BJ (cell line): ENCODE data around the gene ANKHD1. TPM values are rescaled to one million over a fixed set of nuclear protein-coding genes. Genes with fewer than 3 reads are reported as not detected.

Experiments
- CTCF ChIA-PET: fragments of 350-600 bp; formaldehyde crosslinking; extraction: SDS; loops from one replicate; lab custom pipeline; 2021; ENCODE audit warnings: antibody characterized with exemption, inconsistent platforms; lab: Yijun Ruan, JAX
- POLR2A ChIA-PET: fragments of 300-600 bp; sonication (Branson Sonifier 250); formaldehyde crosslinking; extraction: SDS; loops from one replicate; lab custom pipeline; 2021; ENCODE audit warnings: antibody characterized with exemption; lab: Charles Lee
- DNase-seq: peaks from one replicate; pipeline ENCODE4 v3.0.0-alpha.2; 2011; ENCODE audit warnings: low read depth
- H3K27me3 ChIP-seq: 2 replicates; pipeline ENCODE4 v1.6.0; 2011; ENCODE audit warnings: low read length; ENCODE audit not compliant: control insufficient read depth, insufficient read depth
- H3K36me3 ChIP-seq: 2 replicates; pipeline ENCODE4 v1.5.1; 2011; ENCODE audit warnings: low read length; ENCODE audit not compliant: control insufficient read depth, insufficient read depth
- H3K4me3 ChIP-seq: 2 replicates; pipeline ENCODE4 v1.5.1; 2011; ENCODE audit warnings: low read depth, mild to moderate bottlenecking, control low read depth, low read length
- CTCF ChIP-seq: IDR thresholded peaks from 2 replicates; pipeline ENCODE4 v1.5.1; 2011; ENCODE audit warnings: low read depth, mild to moderate bottlenecking, control low read depth, inconsistent platforms, low read length, moderate library complexity; ENCODE audit not compliant: insufficient read depth
- polyA plus RNA-seq: library from polyadenylated mRNA; depleted of rRNA; stranded (reverse); fragments of >200 nt; gene quantifications from 2 replicates; pipeline ENCODE4 v1.2.3, GENCODE V29; 2011

The ANKHD1 gene
- polyA plus RNA-seq, 1 experiment: 28.0 TPM

- ChIA-PET CTCF (interaction anchor here (0.7 to 11.3 kb wide), 6 partner anchors 14 to 356 kb away, joined by 3 to 230 read pairs (median 6); partner anchors contain the start of genes ANKHD1 and EIF4EBP3), POLR2A (no interaction called here)
These were observed 35.7 kb upstream of the ANKHD1 start for GRCh38 chr5:140365941-140366340.

GRCh38 chr5:140366589-140367255 lies 34.9 kb upstream of the ANKHD1 start:
- POLR2A ChIA-PET: no interaction called here
- CTCF ChIA-PET: interaction anchor here (0.7 to 11.3 kb wide), 7 partner anchors 8 to 355 kb away, joined by 3 to 230 read pairs (median 5); partner anchors contain the start of gene EIF4EBP3
- Histone ChIP-seq H3K4me3 (no peak overlapping the region), H3K36me3 (no peaks in the 10 kb centered on the region), H3K27me3 (0 out of 2 replicates have a peak, but pooled peaks cover 2% of the 10 kb centered on the region)
- no peak for DNase-seq
- TF ChIP-seq CTCF: no peak

More at GRCh38 chr5:140365941-140366340, 35.7 kb upstream of the ANKHD1 start:
- Histone ChIP-seq H3K4me3 (no peak overlapping the region), H3K27me3 (0 out of 2 replicates have a peak, but pooled peaks cover 2% of the 10 kb centered on the region), H3K36me3 (no peaks in the 10 kb centered on the region)
- DNase-seq: no peak
- no peak for TF ChIP-seq CTCF

DNA sequence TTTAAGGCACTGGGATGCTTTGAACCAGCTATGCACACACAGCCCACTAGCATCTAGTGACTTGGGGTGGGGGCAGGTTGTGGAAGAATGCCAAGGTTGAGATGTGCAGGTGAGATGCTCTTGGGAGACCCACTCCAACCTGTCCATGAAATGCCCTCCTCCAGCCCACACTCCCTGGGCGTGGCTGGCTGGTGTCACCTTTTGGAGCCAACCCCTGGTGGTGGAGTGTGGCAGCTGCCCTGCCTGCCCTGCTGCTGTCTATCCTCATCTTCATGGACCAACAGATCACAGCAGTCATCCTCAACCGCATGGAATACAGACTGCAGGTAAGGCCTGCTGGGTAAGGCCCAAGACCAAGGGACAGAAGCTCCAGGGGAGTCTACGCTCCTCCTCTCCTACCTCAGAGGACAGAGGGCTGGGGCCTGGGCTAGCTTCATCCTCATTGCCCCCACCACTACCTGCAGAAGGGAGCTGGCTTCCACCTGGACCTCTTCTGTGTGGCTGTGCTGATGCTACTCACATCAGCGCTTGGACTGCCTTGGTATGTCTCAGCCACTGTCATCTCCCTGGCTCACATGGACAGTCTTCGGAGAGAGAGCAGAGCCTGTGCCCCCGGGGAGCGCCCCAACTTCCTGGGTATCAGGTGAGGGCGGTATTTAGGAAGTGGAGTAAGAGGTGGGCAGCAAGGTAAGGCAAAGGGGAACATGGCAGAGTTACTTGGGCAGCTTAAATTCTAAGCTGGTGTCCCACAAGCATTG lies 34.2 kb upstream of the ANKHD1 start:
- no peak for TF ChIP-seq CTCF
- Histone ChIP-seq H3K36me3 (no peaks in the 10 kb centered on the region), H3K4me3 (no peak overlapping the region), H3K27me3 (0 out of 2 replicates have a peak, but pooled peaks cover 2% of the 10 kb centered on the region)
- CTCF ChIA-PET: interaction anchor here (1.0 to 11.3 kb wide), 7 partner anchors 9 to 355 kb away, joined by 3 to 230 read pairs (median 4); no protein-coding TSS in a partner anchor
- DNase-seq: no peak
- POLR2A ChIA-PET: no interaction called here

GRCh38 chr5:140371356-140372151 lies 30.1 kb upstream of the ANKHD1 start:
- Histone ChIP-seq H3K36me3 (no peaks in the 10 kb centered on the region), H3K4me3 (no peak overlapping the region), H3K27me3 (0 out of 2 replicates have a peak, but pooled peaks cover 2% of the 10 kb centered on the region)
- ChIA-PET POLR2A (no interaction called here), CTCF (interaction anchor here (0.6 to 2.6 kb wide), 21 partner anchors 8 to 348 kb away, joined by 3 to 34 read pairs (median 5); partner anchors contain the start of genes HBEGF, SLC4A9 and TMCO6)
- no peak for TF ChIP-seq CTCF
- DNase-seq: no peak
